ENCODE measurements around the gene PTDSS2. TPM values are rescaled to one million over a fixed set of nuclear protein-coding genes. Genes with fewer than 3 reads are reported as not detected.

PTDSS2 gene
- total RNA-seq, 2 donors from 2014 or later, result 26.8 to 32.5 TPM

DNA sequence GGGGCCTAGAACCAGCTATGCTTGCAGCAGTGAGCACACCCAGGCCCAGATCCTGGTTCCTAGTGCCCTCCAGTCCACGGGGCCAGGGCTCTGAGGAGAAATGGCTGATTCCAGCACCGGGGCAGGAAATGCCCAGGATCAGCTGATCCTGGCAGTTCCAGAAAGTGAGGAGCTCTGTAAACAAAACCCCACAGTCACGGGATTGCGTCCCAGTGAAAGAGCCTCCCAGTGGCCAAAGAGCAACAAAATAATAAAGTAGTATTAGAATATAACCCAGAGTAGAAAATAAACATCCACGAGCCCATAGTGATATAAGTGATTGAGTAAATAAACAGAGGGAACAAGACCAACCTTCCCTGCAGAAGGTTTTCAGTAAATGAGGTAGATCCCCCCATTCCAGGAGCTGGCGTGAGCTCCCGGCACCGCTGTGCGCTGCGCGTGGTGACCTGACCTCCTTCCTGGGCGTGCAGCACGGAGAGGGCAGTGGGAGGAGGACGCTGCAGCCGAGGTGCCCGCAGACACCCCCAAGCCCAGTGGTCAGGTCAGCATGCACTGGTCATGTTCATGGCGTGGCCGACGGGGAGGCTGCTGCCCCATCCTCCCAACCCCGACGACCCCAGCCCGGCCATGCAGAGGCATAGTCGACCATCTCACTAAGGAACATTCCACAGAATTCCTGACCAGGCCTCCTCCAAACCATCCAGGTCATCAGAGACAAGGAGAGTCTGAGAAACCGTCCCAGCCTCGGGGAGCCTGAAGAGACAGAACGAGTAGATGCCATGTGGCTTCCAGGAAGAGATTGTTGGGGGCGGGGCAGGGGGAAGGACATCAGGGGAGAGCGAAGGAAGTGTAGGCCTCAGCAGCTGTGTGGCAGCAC, 19.8 kb downstream of the PTDSS2 start:
- Histone ChIP-seq H3K4me3 (peak overlapping the region; percentile 24 to 27), H3K9me3 (no peaks in the 10 kb centered on the region), H3K4me1 (peaks cover 0 to 20% of the 10 kb centered on the region in 2 donors), H3K27me3 (no peaks in the 10 kb centered on the region), H3K36me3 (no peaks in the 10 kb centered on the region), H3K27ac (peak overlapping the region; percentile 75 to 80)
- DNase-seq (ENCODE audit: low spot score), result peak; percentile 80
- TF ChIP-seq, protein P1, sequence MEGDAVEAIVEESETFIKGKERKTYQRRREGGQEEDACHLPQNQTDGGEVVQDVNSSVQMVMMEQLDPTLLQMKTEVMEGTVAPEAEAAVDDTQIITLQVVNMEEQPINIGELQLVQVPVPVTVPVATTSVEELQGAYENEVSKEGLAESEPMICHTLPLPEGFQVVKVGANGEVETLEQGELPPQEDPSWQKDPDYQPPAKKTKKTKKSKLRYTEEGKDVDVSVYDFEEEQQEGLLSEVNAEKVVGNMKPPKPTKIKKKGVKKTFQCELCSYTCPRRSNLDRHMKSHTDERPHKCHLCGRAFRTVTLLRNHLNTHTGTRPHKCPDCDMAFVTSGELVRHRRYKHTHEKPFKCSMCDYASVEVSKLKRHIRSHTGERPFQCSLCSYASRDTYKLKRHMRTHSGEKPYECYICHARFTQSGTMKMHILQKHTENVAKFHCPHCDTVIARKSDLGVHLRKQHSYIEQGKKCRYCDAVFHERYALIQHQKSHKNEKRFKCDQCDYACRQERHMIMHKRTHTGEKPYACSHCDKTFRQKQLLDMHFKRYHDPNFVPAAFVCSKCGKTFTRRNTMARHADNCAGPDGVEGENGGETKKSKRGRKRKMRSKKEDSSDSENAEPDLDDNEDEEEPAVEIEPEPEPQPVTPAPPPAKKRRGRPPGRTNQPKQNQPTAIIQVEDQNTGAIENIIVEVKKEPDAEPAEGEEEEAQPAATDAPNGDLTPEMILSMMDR (IDR thresholded peaks at IDR 0.05), result peak in 1 of 2 donors; percentile 42

DNA sequence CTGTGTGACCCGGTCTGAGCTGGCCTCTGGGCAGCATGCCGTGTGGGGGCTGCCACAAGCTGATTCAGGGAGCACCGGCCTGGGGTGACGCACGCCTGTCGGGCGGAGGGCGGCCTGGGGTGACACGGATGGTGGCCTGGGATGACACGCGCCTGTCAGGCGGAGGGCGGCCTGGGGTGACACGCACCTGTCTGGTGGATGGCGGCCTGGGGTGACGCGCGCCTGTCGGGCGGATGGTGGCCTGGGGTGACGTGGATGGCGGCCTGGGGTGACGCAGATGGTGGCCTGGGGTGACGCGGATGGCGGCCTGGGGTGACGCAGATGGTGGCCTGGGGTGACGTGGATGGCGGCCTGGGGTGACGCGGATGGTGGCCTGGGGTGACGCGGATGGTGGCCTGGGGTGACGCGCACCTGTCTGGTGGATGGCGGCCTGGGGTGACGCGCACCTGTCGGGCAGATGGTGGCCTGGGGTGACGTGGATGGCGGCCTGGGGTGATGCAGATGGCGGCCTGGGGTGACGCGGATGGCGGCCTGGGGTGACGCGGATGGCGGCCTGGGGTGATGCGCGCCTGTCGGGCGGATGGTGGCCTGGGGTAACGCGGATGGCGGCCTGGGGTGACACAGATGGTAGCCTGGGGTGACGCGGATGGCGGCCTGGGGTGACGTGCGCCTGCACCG, 21.5 kb downstream of the PTDSS2 start:
- TF ChIP-seq, protein P1 (IDR thresholded peaks at IDR 0.05), result no peak
- no peak overlapping the region for H3K27ac ChIP-seq
- no peaks in the 10 kb centered on the region for H3K27me3 ChIP-seq
- no peak overlapping the region for H3K4me3 ChIP-seq
- no peaks in the 10 kb centered on the region for H3K9me3 ChIP-seq
- H3K36me3 ChIP-seq, result no peaks in the 10 kb centered on the region
- no peak for DNase-seq (ENCODE audit: low spot score)
- H3K4me1 ChIP-seq, result peaks cover 0 to 20% of the 10 kb centered on the region in 2 donors

DNA sequence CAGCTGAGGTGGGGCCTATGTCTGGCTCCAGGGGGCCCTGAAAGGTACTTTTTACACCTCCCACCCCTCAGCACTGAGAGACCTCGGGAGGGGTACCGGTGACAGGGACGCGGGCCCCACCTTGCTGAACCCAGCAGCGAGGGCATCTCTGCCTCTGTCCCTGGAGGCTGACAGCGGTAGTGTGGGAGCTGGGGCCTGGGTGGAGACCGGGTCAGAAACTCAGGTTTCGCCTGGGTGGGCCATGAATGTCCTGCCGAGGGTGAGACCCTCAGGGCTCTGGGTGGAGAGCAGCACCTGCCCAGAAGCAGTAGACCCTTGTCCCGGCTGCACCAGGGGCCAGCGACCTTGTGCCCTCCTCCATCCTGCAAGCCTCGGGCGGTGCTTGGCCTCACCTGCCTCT, 22.2 kb downstream of the PTDSS2 start:
- Histone ChIP-seq H3K9me3 (no peaks in the 10 kb centered on the region), H3K4me1 (peaks cover 0 to 20% of the 10 kb centered on the region in 2 donors), H3K36me3 (no peaks in the 10 kb centered on the region), H3K27me3 (no peaks in the 10 kb centered on the region), H3K4me3 (no peak overlapping the region), H3K27ac (no peak overlapping the region)
- no peak for DNase-seq (ENCODE audit: low spot score)
- TF ChIP-seq, protein P1 (IDR thresholded peaks at IDR 0.05), result no peak

DNA sequence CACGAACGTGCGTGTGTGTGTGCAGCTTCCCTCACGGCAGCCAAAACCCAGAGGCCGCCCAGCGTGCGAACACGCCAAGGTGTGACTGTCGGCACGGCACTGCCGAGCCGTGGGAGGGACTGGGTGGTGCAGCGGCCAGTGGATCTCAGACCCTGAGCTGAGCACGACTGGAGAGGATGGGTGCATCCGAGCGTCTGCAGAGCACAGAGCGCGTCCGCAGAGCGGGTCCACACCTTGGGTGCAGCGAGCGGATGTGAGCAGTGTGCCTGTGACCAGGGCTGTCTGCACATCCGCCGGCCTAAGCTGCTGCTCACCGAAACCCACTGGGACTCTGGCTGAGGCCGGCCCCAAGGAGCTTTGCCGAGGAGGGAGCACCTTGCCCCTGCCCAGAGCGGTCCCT, 22.7 kb downstream of the PTDSS2 start:
- H3K4me1 ChIP-seq, result peaks cover 0 to 20% of the 10 kb centered on the region in 2 donors
- no peak overlapping the region for H3K4me3 ChIP-seq
- H3K9me3 ChIP-seq, result no peaks in the 10 kb centered on the region
- H3K36me3 ChIP-seq, result no peaks in the 10 kb centered on the region
- no peaks in the 10 kb centered on the region for H3K27me3 ChIP-seq
- no peak overlapping the region for H3K27ac ChIP-seq
- TF ChIP-seq, protein P1 (IDR thresholded peaks at IDR 0.05), result no peak
- DNase-seq (ENCODE audit: low spot score), result no peak

DNA sequence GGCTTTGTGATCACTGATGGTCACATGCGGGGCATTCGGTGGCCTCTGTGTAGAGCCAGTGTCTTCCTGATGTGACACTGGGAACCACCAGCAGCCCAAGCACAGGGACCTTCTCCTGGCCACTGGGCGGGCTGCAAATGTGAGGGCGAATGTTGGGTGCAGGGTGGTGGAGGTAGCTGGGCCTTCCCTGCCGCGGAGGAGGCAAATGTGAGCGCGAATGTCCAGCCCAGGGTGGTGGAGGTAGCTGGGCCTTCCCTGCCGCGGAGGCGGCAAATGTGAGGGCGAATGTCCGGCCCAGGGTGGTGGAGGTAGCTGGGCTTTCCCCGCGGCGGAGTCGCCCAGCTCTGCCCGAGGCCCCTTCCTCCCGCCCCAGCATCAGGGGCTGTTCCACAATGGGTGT, 23.3 kb downstream of the PTDSS2 start:
- no peaks in the 10 kb centered on the region for H3K9me3 ChIP-seq
- no peaks in the 10 kb centered on the region for H3K27me3 ChIP-seq
- no peak overlapping the region for H3K27ac ChIP-seq
- no peak overlapping the region for H3K4me3 ChIP-seq
- peaks cover 0 to 18% of the 10 kb centered on the region in 2 donors for H3K4me1 ChIP-seq
- DNase-seq (ENCODE audit: low spot score), result no peak
- H3K36me3 ChIP-seq, result no peaks in the 10 kb centered on the region
- TF ChIP-seq, protein P1 (IDR thresholded peaks at IDR 0.05), result no peak

Data from right atrium auricular region (tissue), 2 donors.